ENCODE measurements around the gene GCK. TPM values are rescaled to one million over a fixed set of nuclear protein-coding genes. Genes with fewer than 3 reads are reported as not detected.

Gene GCK
- total RNA-seq, 1 donor from 2014 or later = 1.2 TPM

GRCh38 chr7:44104860-44105771, 84.1 kb downstream of the GCK start:
- peak; percentile 65 for DNase-seq (ENCODE audit: low spot score)

- peak; percentile 65 for DNase-seq (ENCODE audit: low spot score)
These were observed 85.0 kb downstream of the GCK start, which contains the start of gene AEBP1 for GRCh38 chr7:44103923-44104859. TSS of gene AEBP1 (plus strand) at chr7:44104345. CDS start at chr7:44104666, 321 bp downstream.

DNA sequence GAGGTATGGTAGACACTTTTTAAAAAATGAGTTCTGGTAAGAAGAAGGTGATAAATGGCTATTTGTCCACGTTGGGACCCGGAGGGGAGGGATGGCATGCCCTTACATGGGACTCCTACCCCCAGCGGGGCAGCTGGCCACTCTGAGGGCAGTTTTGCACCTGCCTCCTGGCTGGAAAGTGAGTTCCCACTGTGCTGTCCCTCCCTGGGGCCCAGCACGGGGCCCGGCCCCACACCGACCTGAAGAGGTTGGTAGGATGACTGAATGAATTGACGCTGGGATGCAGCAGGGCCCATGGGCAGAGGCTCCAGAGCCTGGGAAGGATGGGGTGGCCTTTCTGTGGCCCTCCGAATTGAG, 85.7 kb downstream of the GCK start:
- DNase-seq (ENCODE audit: low spot score) = no peak

GRCh38 chr7:44102846-44103565, 86.2 kb downstream of the GCK start:
- no peak for DNase-seq (ENCODE audit: low spot score)

- no peak for DNase-seq (ENCODE audit: low spot score)
These were observed 87.0 kb downstream of the GCK start for GRCh38 chr7:44101966-44102845.

DNA sequence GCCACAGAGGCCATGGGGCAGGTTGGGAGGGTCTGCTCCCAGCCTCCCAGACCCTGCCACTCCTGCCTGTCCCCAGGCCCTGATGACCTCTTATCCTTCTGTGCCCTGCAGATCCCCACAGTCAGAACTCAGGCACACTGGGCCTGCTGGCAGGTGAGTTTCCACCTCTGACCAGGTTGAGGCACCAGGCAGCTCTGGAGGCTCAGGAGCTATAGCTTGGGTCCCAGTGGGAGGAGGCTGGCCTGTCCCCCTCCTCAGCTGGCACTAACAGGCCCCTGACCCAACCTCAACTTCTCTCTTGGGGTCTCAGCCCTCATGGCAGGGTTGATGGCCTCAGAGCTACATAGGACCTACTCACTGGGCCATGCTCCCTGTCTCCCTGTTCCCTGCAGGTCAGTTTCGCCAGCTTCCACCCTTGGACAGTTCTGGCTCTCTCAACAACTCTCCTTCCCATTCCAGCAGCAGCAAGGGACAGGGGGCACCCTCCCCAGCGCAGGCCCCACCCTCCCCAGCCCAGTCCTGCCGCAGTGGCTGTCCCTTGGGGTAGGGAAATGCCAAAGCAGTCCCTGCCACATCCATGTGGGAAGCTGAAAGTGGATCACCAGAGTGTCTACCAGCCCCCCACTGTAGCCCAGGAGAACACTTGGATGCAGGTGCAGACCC, 87.8 kb downstream of the GCK start:
- DNase-seq (ENCODE audit: low spot score) = no peak

- DNase-seq (ENCODE audit: low spot score) = peak; percentile 66
These were observed 88.6 kb downstream of the GCK start for GRCh38 chr7:44100458-44101302.

DNA sequence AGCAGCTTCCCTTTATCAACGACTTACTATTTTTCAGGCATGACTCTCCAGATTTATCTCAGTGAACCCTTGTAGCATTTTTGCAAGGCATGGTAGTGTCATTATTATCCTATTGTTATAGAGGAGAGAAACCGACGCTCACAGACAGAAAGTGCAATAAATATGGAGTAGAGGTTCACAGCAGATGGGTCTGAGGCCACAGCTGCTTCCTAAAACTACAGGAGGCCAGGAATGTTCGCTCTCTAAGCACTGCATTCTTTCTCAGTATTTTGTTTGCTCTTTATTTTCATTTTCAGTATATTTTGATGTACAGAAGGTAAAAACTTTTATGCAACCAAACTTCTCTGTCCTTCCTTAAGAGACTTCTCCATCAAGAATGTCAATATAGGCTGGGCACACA, 89.6 kb downstream of the GCK start:
- DNase-seq (ENCODE audit: low spot score) = no peak

- DNase-seq (ENCODE audit: low spot score) = no peak
These were observed 90.9 kb downstream of the GCK start for GRCh38 chr7:44098092-44099068.

DNA sequence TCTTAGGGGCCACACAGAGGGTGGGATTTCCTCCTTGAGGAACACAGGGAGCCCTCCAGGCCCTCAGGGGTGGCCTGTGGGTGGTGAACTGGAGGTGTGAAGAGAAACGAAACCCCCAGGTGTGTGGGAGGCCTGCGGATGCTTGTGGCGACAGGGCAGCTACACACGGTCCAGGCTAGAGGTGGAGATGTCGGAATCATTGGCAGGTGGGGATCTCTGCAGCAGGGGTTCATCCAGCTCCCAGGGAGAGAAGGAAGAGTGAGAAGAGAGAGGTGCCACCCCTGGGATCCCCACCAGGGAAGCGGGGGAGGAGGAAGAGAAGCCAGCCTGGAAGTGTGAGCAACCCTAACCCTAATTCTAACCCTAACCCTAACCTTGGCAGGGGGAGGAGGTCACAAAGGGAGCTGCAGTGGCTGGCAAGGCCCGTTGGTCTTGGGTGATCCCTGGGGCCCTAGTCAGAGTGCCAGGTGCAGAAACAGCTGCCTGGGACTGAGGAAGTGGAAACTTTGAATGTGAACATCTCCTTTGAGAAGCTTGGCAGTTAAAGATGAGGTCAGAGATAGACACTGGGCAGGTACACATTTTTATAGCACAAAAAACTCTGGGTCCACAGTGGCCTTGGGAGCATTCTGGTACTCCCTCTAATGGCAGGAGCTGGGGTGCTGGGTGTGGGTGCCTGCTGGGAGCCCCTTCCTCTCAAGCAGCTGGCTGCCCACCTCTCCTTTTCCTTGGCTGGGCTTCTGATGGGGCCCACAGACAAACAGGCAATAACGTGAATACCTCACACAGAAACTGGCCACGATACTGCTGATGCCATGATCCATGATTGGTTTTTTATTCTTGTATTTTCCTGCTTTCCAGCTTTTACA, 91.9 kb downstream of the GCK start:
- DNase-seq (ENCODE audit: low spot score) = no peak

DNA sequence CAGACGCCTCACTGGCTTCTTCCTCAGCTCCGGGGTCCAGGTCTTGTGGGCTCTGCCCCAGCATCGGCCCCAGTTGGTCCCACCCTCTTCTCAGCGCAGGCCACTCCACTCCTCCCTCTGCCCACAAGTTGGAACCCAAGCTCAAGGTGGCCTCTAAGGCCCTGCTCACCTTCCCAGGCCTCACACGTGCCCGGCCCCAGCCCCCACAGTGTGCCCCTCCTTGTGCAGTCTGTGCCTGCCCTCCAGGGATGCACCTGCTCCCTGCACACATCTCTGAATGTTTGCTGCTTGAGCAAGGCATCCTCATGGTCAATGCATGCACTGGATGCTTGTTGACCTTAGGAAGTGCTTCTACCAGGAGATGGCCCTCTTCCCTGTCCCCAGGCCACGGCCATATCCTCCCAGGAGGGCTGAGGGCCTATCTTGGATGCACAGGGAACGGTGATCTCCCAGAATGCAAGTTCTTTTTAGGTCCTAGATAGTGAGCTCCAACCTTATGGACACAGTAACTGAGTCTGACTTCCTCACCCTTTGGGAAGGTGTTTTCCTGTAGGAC, 92.8 kb downstream of the GCK start:
- no peak for DNase-seq (ENCODE audit: low spot score)

DNA sequence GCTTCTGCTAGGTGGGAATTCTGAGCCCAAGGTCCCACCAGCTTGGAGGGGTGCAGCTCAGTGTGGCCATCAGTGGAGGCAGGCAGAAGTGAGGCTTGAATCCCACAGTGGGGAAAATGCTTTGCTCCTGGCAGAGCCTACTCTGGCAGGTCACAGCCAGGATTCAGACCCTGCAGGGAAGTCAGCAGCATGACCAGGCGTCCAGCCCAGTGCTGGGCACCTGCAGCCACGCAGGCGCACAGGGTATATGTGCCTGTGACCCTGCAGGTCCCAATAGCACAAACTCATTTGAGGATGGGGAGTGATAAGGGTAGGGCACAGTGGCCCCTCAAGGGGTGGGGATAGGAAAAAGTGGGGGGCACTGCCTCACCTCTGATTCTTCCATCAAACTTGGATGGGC, 93.5 kb downstream of the GCK start:
- DNase-seq (ENCODE audit: low spot score) = no peak

DNA sequence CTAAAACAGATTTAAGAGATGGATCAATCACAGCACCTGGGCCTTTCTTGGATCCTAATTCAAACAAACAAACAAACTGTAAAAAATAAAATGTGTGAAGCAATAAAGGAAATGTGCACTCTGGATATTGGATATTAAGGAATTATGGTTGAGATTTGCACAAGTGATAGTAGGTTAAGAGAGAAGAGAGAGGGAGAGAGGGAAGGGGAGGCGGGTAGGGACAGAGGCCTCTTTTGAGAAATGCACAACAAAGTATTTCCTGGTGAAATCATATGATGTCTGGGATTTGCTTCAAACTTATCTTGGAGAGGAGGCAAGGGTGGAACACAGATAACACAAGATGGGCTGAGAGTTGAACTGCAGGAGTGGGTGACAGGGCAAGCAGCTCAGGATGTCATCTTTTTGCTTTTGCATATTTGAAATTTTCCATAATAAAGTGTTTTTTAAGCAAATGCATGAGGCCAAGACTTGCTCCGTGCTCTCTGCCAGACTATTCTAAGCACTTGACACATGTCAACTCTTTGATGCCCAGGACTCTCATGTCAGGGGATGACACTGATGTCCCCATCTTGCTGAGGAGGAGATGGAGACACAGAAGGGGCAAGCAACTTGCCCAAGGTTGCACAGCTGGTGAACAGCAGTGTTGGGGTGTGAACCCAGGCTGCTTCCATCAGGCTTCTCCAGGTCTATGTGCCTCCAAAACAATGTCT, 94.2 kb downstream of the GCK start:
- peak; percentile 89 for DNase-seq (ENCODE audit: low spot score)

DNA sequence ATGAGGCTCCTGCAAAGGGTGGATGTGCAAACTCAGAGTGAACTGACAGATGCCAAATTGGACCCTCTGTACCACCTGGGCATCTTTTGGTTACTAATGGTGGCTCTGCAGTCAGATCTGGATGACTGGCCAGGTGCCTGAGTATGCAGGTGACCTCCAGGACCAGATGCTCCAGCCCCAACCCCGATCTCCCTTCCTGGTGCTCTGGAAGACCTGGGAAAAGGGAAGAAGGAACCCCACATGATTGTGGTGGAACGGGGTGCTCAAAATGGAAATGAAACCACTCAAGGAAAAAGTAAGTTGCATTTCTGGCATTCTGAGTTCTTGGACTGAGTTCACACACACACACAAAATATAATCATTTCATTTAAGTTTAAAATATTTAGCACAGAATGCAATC, 94.9 kb downstream of the GCK start:
- no peak for DNase-seq (ENCODE audit: low spot score)

Measured in umbilical cord (tissue), 2 donors.